Muscle of leg (tissue), 11 donors: ENCODE results near the gene SRBD1. TPM values are rescaled to one million over a fixed set of nuclear protein-coding genes. Genes with fewer than 3 reads are reported as not detected.

Experiments used
- DNase-seq: peaks from one replicate; pipeline ENCODE4 v3.0.0; 2013
- H3K27ac ChIP-seq: one replicate; pipeline ENCODE4 v1.5.1; 2013; ENCODE audit warnings: mild to moderate bottlenecking, low read length, control low read depth
- H3K27me3 ChIP-seq: one replicate; pipeline ENCODE4 v1.6.1; 2013; ENCODE audit warnings: low read length; ENCODE audit not compliant: control insufficient read depth, insufficient read depth
- H3K36me3 ChIP-seq: one replicate; pipeline ENCODE4 v1.6.1; 2013; ENCODE audit warnings: low read length; ENCODE audit not compliant: control insufficient read depth, insufficient read depth
- H3K4me1 ChIP-seq: one replicate; pipeline ENCODE4 v1.6.1; 2013; ENCODE audit warnings: low read length; ENCODE audit not compliant: control insufficient read depth, insufficient read depth
- H3K4me3 ChIP-seq: one replicate; pipeline ENCODE4 v1.5.1; 2013; ENCODE audit warnings: low read length, control low read depth
- H3K9me3 ChIP-seq: replicated peaks from 2 replicates; pipeline ENCODE4 v1.6.1; 2013; ENCODE audit warnings: low read depth, low read length; ENCODE audit not compliant: control insufficient read depth
- WGBS: methylation state at CpG from one replicate; pipeline ENCODE4 v1.1.5; 2013; ENCODE audit warnings: missing lambda C conversion rate; ENCODE audit not compliant: insufficient coverage; 5-methylcytosine and 5-hydroxymethylcytosine counted together
- polyA plus RNA-seq, 8 donors: library from polyadenylated mRNA; unstranded; fragments of 120-200 nt; gene quantifications; one replicate each; pipeline versions ENCODE4 v1.2.1 to v1.2.3, GENCODE V29; 2013; ENCODE audit warnings: inconsistent platforms in 1 of 8, low replicate concordance in 1 of 8; ENCODE audit not compliant: insufficient read length in 8 of 8, insufficient read depth in 1 of 8
- total RNA-seq: library from RNA; stranded (reverse); fragments of 120-200 nt; gene quantifications from one replicate; pipeline ENCODE4 v1.2.4, GENCODE V29; 2013

SRBD1 gene
- total and polyA plus RNA-seq, 9 donors = 8.5 to 18.8 (median 11.3) TPM

- Histone ChIP-seq H3K9me3 (no peaks in the 10 kb centered on the region), H3K4me1 (no peaks in the 10 kb centered on the region), H3K4me3 (no peak overlapping the region), H3K27ac (no peak overlapping the region), H3K27me3 (no peaks in the 10 kb centered on the region), H3K36me3 (no peaks in the 10 kb centered on the region)
- 79% methylated on average over 3 of the region's 9 CpGs for WGBS
- no peak for DNase-seq
Observed at GRCh38 chr2:45510701-45511420, 100.2 kb downstream of the SRBD1 start.

DNA sequence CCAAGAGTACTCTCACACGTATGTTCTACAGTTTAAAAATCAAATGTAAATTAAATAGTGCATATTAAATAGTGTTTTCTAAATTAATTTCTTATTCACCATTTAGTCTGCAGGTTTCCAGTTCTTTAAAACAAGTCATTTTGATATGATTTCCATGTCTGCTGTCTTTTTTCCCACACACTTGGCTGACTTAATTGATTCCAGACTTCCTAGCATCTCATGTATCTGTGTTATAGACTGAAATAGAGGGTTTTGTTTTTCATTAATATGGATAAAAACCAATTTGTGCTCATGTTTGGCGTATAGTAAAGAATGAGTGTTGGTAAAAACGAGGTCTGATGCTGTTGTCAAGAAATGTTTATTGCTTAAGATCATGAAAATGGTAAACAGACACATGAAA lies 104.3 kb downstream of the SRBD1 start:
- H3K4me1 ChIP-seq = no peaks in the 10 kb centered on the region
- no peak overlapping the region for H3K4me3 ChIP-seq
- WGBS = no CpG with 5 or more reads among the region's 3 CpGs
- H3K27ac ChIP-seq = no peak overlapping the region
- H3K27me3 ChIP-seq = no peaks in the 10 kb centered on the region
- H3K9me3 ChIP-seq = no peaks in the 10 kb centered on the region
- H3K36me3 ChIP-seq = no peaks in the 10 kb centered on the region
- peak; percentile 14 for DNase-seq

DNA sequence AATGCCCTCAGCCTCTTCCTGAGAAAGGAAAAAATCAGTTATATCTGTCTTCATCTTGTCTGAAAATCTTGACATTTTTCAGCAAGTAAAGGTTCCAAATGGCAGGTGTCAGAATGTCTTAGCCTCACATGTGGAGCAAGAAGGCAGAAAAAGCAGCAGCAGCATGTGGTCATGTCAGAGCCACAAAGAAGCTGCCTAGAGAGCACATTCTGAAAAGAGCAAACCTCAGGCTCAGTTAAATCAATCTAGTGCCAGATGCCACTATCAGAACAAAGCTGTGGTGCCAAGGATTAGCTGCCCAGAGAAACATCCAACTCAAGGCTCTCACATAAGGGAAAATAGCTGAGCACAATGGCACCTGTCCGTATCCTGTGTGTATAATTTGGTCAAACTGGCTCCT lies 105.9 kb downstream of the SRBD1 start:
- Histone ChIP-seq H3K9me3 (peaks cover 7% of the 10 kb centered on the region), H3K36me3 (no peaks in the 10 kb centered on the region), H3K27ac (no peak overlapping the region), H3K4me1 (no peaks in the 10 kb centered on the region), H3K27me3 (no peaks in the 10 kb centered on the region), H3K4me3 (no peak overlapping the region)
- no CpG with 5 or more reads among the region's 1 CpG for WGBS
- DNase-seq = no peak

DNA sequence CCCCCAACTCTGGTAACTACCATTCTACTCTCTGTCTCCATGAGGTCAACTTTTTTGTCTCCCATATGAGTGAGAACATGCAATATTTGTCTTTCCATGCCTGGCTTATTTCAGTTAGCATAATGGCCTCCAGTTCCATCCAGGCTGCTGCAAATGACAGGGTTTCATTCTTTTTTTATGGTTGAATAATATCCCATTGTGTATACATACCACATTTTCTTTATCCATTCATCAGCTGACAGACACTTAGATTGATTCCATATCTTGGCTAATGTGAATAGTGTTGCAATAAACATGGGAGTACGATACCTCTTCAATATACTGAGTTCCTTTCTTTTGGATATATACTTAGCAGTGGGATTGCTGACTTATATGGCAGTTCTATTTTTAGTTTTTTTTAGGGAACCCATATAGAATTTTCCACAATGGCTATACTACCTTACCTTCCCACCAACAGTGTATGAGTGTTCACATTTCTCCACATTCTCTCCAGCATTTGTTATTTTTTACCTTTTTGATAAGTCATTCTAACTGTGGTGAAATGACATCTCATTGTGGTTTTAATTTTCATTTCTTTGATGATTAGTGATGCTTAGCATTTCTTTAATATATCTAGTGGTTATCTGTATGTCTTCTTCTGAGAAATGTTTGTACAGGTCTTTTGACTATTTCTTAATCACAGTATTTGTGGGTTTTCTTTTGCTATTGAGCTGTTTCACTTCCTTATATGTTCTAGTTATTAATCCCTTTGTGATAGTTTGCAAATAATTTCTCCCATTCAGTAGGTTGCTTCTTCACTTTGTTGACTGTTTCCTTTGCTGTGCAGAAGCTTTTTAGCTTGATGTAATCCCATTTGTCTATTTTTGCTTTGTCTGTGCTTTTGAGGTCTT lies 112.2 kb downstream of the SRBD1 start:
- DNase-seq = no peak
- Histone ChIP-seq H3K4me1 (no peaks in the 10 kb centered on the region), H3K36me3 (no peaks in the 10 kb centered on the region), H3K27ac (no peak overlapping the region), H3K27me3 (no peaks in the 10 kb centered on the region), H3K4me3 (no peak overlapping the region), H3K9me3 (peaks cover 7% of the 10 kb centered on the region)
- no CpG with 5 or more reads among the region's 1 CpG for WGBS

- H3K4me1 ChIP-seq = no peaks in the 10 kb centered on the region
- WGBS = 20% methylated on average over 1 of the region's 2 CpGs
- H3K27me3 ChIP-seq = no peaks in the 10 kb centered on the region
- H3K4me3 ChIP-seq = no peak overlapping the region
- H3K27ac ChIP-seq = no peak overlapping the region
- peaks cover 7% of the 10 kb centered on the region for H3K9me3 ChIP-seq
- no peaks in the 10 kb centered on the region for H3K36me3 ChIP-seq
- DNase-seq = no peak
Observed at GRCh38 chr2:45497355-45497754, 113.7 kb downstream of the SRBD1 start.

- DNase-seq = no peak
- H3K27ac ChIP-seq = no peak overlapping the region
- H3K36me3 ChIP-seq = no peaks in the 10 kb centered on the region
- H3K4me1 ChIP-seq = no peaks in the 10 kb centered on the region
- peaks cover 7% of the 10 kb centered on the region for H3K9me3 ChIP-seq
- H3K4me3 ChIP-seq = no peak overlapping the region
- WGBS = no CpG with 5 or more reads among the region's 2 CpGs
- no peaks in the 10 kb centered on the region for H3K27me3 ChIP-seq
Observed at GRCh38 chr2:45496869-45497268, 114.2 kb downstream of the SRBD1 start.

DNA sequence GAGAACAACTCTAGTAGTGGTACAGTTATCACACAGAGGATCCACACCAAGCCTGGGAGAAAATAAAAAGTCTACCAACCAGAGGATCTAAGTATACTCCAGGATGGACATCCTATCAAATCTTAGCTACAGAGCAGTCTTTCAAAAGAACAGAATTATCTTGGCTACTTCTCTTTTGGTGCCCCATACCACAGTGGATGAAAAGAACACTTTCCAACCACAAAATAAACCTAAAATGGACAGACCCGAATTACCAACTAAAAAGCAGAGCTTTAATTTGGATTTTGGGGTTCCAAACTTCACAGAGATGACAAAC lies 116.1 kb downstream of the SRBD1 start:
- no peaks in the 10 kb centered on the region for H3K36me3 ChIP-seq
- no peaks in the 10 kb centered on the region for H3K4me1 ChIP-seq
- no peaks in the 10 kb centered on the region for H3K27me3 ChIP-seq
- no peak overlapping the region for H3K27ac ChIP-seq
- H3K4me3 ChIP-seq = no peak overlapping the region
- no peak for DNase-seq
- no CpG with 5 or more reads among the region's 1 CpG for WGBS
- H3K9me3 ChIP-seq = no peaks in the 10 kb centered on the region

GRCh38 chr2:45494275-45494977 lies 116.6 kb downstream of the SRBD1 start:
- no CpG with 5 or more reads among the region's 2 CpGs for WGBS
- Histone ChIP-seq H3K4me1 (no peaks in the 10 kb centered on the region), H3K9me3 (no peaks in the 10 kb centered on the region), H3K36me3 (no peaks in the 10 kb centered on the region), H3K27ac (no peak overlapping the region), H3K4me3 (no peak overlapping the region), H3K27me3 (no peaks in the 10 kb centered on the region)
- peak; percentile 85 for DNase-seq

DNA sequence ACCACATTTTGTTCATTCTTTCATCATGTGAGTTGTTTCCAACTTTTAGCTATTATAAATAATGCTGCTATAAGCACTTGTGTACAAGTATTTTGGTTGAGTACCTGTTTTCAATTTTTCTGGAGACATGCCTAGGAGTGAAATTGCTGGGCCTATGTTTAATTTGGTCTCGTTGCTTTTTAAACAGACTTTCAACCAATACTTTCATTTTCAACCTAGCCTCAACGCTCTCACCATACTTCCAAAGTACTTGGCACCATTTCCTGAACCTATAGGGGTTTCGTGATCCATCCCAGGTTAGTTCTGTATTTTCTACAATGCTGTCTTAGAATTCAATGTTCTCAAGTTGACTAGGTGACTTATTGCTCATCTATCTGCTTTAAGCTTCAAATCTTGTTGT lies 126.1 kb downstream of the SRBD1 start:
- no CpG with 5 or more reads among the region's 3 CpGs for WGBS

GRCh38 chr2:45483997-45484396 lies 127.1 kb downstream of the SRBD1 start:
- H3K4me3 ChIP-seq = no peak overlapping the region
- no peak for DNase-seq
- H3K27me3 ChIP-seq = no peaks in the 10 kb centered on the region
- H3K27ac ChIP-seq = no peak overlapping the region
- H3K36me3 ChIP-seq = no peaks in the 10 kb centered on the region
- no peaks in the 10 kb centered on the region for H3K4me1 ChIP-seq
- H3K9me3 ChIP-seq = peaks cover 6% of the 10 kb centered on the region

More for the DNA sequence above, 126.1 kb downstream of the SRBD1 start:
- no peaks in the 10 kb centered on the region for H3K9me3 ChIP-seq
- H3K27me3 ChIP-seq = no peaks in the 10 kb centered on the region
- no peak overlapping the region for H3K27ac ChIP-seq
- H3K4me1 ChIP-seq = no peaks in the 10 kb centered on the region
- H3K36me3 ChIP-seq = no peaks in the 10 kb centered on the region
- H3K4me3 ChIP-seq = no peak overlapping the region
- no peak for DNase-seq
